ENCODE results near the gene IZUMO1.

IZUMO1 gene

DNA sequence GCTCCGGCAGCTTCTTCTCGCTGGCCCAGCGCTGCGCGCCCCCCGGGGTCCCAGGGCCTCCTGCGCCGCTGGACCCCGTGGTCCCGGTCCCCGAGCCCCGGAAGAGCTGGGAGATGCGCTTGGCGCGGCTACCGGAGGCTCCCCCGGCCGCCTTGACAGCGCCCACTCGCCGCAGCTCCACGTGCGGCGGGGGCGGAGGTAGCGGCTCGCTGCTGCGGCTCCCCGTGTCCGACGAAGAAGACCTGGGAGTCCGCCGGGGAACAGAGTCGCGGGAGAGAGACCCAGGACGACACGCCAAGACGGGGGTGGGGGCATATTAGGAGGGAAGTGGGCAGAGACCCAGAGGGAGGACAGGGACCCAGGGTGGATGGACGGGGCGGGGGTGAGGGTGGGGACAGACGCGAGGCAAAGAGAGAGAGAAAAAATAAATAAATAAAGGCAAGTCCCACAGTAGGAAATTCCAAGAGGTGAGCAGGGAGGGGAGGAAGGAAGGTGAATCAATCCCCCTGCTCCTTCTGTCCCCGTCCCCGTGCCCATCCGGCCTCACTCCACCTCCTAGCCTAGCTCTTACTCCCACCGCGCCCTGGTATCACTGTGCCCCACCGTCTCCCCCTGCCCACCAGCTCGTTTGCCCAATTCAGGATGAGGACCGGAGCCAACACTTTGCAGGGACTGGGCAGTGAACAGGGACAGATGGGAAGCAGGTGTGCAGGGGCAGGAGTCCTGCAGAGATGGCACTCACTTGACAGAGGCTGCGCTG is 7.1 kb downstream of the IZUMO1 start:
- no peak for TF ChIP-seq OSR1 (CRISPR knock-in tag; IDR thresholded peaks at IDR 0.05)
- no peak for TF ChIP-seq ISL1 (CRISPR knock-in tag; IDR thresholded peaks at IDR 0.05)
- no peak for TF ChIP-seq GLIS3 (CRISPR knock-in tag; IDR thresholded peaks at IDR 0.05)
- TF ChIP-seq, protein P1, sequence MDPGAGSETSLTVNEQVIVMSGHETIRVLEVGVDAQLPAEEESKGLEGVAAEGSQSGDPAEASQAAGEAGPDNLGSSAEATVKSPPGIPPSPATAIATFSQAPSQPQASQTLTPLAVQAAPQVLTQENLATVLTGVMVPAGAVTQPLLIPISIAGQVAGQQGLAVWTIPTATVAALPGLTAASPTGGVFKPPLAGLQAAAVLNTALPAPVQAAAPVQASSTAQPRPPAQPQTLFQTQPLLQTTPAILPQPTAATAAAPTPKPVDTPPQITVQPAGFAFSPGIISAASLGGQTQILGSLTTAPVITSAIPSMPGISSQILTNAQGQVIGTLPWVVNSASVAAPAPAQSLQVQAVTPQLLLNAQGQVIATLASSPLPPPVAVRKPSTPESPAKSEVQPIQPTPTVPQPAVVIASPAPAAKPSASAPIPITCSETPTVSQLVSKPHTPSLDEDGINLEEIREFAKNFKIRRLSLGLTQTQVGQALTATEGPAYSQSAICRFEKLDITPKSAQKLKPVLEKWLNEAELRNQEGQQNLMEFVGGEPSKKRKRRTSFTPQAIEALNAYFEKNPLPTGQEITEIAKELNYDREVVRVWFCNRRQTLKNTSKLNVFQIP (CRISPR knock-in tag; IDR thresholded peaks at IDR 0.05; ENCODE audit: borderline replicate concordance, low read depth): no peak
- TF ChIP-seq, protein P2, sequence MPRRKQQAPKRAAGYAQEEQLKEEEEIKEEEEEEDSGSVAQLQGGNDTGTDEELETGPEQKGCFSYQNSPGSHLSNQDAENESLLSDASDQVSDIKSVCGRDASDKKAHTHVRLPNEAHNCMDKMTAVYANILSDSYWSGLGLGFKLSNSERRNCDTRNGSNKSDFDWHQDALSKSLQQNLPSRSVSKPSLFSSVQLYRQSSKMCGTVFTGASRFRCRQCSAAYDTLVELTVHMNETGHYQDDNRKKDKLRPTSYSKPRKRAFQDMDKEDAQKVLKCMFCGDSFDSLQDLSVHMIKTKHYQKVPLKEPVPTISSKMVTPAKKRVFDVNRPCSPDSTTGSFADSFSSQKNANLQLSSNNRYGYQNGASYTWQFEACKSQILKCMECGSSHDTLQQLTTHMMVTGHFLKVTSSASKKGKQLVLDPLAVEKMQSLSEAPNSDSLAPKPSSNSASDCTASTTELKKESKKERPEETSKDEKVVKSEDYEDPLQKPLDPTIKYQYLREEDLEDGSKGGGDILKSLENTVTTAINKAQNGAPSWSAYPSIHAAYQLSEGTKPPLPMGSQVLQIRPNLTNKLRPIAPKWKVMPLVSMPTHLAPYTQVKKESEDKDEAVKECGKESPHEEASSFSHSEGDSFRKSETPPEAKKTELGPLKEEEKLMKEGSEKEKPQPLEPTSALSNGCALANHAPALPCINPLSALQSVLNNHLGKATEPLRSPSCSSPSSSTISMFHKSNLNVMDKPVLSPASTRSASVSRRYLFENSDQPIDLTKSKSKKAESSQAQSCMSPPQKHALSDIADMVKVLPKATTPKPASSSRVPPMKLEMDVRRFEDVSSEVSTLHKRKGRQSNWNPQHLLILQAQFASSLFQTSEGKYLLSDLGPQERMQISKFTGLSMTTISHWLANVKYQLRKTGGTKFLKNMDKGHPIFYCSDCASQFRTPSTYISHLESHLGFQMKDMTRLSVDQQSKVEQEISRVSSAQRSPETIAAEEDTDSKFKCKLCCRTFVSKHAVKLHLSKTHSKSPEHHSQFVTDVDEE (CRISPR knock-in tag; IDR thresholded peaks at IDR 0.05): no peak
- no peak for TF ChIP-seq TCF4 (CRISPR knock-in tag; IDR thresholded peaks at IDR 0.05; ENCODE audit: borderline replicate concordance)
- no peak for TF ChIP-seq ARNTL (CRISPR knock-in tag; IDR thresholded peaks at IDR 0.05; ENCODE audit: borderline replicate concordance, low read depth)
- TF ChIP-seq ZNF565 (CRISPR knock-in tag; conservative IDR thresholded peaks at IDR 0.05; ENCODE audit: low read depth): no peak
- no peak for TF ChIP-seq SNAI2 (CRISPR knock-in tag; IDR thresholded peaks at IDR 0.05)
- no peak for TF ChIP-seq BACH2 (CRISPR knock-in tag; IDR thresholded peaks at IDR 0.05; ENCODE audit: borderline replicate concordance)
- no peak for TF ChIP-seq ZFP30 (CRISPR knock-in tag; IDR thresholded peaks at IDR 0.05)
- ATAC-seq: no peak

DNA sequence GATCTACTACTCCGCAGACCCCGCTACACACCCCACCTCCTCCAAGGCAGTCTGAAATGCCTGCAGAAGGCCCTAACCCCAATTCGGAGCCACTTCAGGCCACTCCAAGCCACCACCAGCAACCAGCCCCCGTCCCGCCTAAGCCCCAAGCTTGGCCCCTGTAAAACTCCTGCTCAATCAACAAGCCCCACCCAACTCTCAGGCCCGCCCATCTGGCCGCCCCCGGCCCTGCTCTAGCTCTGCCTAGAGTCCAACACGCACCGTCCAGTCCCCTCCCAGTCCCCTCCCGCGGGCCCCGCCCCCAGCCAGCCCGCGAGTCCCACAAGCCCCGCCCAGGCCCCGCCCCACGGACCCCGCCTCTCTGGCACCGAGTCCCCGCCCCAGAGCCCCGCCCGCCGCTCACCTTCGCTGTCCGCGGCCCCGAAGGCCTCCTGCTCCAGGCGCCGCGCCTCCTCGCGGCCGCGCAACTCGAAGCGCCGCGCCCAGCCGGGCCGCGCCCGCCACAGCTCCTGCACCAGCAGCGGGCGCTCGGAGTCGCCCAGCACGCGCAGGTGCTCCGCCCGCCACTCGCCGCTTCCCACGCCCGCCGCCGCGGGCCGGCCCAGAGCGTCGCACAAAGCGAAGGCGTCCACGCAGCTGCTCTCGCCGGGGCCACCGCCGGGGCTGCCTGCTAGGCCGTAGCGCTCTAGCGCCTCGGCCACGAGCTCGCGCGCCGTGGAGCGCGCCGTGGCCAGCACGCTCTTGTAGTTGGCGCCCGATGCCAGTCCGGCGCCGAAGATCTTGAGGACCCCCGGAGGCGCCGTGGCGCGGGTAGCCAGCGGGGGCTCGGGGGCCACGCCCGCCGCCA is 7.9 kb downstream of the IZUMO1 start:
- 0 out of 2 replicates have a peak, but pooled peaks have one; percentile 15 for TF ChIP-seq ZFP3 (CRISPR knock-in tag; IDR thresholded peaks at IDR 0.05)
- TF ChIP-seq, protein P3, sequence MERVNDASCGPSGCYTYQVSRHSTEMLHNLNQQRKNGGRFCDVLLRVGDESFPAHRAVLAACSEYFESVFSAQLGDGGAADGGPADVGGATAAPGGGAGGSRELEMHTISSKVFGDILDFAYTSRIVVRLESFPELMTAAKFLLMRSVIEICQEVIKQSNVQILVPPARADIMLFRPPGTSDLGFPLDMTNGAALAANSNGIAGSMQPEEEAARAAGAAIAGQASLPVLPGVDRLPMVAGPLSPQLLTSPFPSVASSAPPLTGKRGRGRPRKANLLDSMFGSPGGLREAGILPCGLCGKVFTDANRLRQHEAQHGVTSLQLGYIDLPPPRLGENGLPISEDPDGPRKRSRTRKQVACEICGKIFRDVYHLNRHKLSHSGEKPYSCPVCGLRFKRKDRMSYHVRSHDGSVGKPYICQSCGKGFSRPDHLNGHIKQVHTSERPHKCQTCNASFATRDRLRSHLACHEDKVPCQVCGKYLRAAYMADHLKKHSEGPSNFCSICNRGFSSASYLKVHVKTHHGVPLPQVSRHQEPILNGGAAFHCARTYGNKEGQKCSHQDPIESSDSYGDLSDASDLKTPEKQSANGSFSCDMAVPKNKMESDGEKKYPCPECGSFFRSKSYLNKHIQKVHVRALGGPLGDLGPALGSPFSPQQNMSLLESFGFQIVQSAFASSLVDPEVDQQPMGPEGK (CRISPR knock-in tag; IDR thresholded peaks at IDR 0.05; ENCODE audit: borderline replicate concordance): no peak
- TF ChIP-seq SNAI2 (CRISPR knock-in tag; IDR thresholded peaks at IDR 0.05): peak; percentile 36; the same call in 1 of the 2 replicates
- TF ChIP-seq, protein P4, sequence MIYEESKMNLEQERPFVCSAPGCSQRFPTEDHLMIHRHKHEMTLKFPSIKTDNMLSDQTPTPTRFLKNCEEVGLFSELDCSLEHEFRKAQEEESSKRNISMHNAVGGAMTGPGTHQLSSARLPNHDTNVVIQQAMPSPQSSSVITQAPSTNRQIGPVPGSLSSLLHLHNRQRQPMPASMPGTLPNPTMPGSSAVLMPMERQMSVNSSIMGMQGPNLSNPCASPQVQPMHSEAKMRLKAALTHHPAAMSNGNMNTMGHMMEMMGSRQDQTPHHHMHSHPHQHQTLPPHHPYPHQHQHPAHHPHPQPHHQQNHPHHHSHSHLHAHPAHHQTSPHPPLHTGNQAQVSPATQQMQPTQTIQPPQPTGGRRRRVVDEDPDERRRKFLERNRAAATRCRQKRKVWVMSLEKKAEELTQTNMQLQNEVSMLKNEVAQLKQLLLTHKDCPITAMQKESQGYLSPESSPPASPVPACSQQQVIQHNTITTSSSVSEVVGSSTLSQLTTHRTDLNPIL (CRISPR knock-in tag; IDR thresholded peaks at IDR 0.05; ENCODE audit: low read depth): no peak
- no peak for TF ChIP-seq GLIS3 (CRISPR knock-in tag; IDR thresholded peaks at IDR 0.05)
- TF ChIP-seq ZFP30 (CRISPR knock-in tag; IDR thresholded peaks at IDR 0.05): no peak
- peak; percentile 94 for ATAC-seq

DNA sequence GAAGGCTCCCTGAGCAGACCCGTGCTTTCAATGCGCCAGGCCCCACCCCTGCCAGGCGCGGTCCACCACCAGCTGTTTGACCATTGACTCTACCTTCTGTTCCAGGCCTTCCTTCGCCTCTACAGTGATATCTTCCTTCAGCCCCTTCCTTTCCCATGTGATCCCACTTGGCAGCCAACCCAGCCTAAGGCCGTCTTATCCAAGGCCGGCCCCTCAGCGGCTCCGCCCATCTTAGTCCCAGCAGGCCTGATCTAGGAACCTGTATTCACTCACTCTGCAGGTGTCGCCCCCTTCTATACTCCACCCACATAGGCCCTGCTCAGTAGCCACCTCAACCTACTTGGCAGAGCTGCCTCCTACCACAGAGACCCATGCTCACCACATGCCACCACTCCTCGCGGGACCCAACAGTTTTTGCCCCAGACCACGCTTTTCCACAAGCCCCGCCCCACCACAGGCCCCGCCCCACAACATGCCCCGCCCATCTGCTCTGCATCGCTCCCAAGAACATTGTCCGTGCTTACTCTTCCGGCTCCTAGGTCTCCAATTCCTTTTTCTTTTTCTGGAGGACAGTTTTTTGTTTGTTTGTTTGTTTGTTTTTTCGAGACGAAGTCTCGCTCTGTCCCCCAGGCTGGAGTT is 9.2 kb downstream of the IZUMO1 start:
- no peak for TF ChIP-seq BACH2 (CRISPR knock-in tag; IDR thresholded peaks at IDR 0.05; ENCODE audit: borderline replicate concordance)
- TF ChIP-seq ZC3H10 (CRISPR knock-in tag; IDR thresholded peaks at IDR 0.05): no peak
- TF ChIP-seq, protein P3 (CRISPR knock-in tag; IDR thresholded peaks at IDR 0.05; ENCODE audit: borderline replicate concordance): no peak
- TF ChIP-seq, protein P2 (CRISPR knock-in tag; IDR thresholded peaks at IDR 0.05): no peak
- TF ChIP-seq ISL1 (CRISPR knock-in tag; IDR thresholded peaks at IDR 0.05): no peak
- ATAC-seq: no peak

Measured in SK-N-SH treated with all-trans-retinoic acid at 6 μM for 48 hours (cell line).